ENCODE measurements around the gene UBE2I.

GRCh38 chr16:1366712-1367299 is 57.4 kb downstream of the UBE2I start:
- TF ChIP-seq CTCF (conservative IDR thresholded peaks at IDR 0.05 in 1 of 2, IDR thresholded peaks at IDR 0.05 in 1 of 2; ENCODE audit: low read depth in 1 of 2, low read length in 2 of 2) (no peak), EZH2 (IDR thresholded peaks at IDR 0.05; ENCODE audit: low read length, missing control alignments) (no peak)

All from fibroblast of lung (primary cell).